LNCAP (cell line): Measurements from ENCODE around the gene FARS2.

Experiments used
- CTCF ChIP-seq: fragments of 450-650 bp; IDR thresholded peaks from 2 replicates; pipeline ENCODE4 v1.5.1; 2017; ENCODE audit warnings: mild to moderate bottlenecking

The FARS2 gene

GRCh38 chr6:5630636-5631035 is 369.3 kb downstream of the FARS2 start:
- no peak for TF ChIP-seq CTCF

GRCh38 chr6:5632348-5632935 is 371.1 kb downstream of the FARS2 start:
- TF ChIP-seq CTCF = no peak

GRCh38 chr6:5634525-5634924 is 373.2 kb downstream of the FARS2 start:
- no peak for TF ChIP-seq CTCF

GRCh38 chr6:5636210-5637030 is 375.1 kb downstream of the FARS2 start:
- TF ChIP-seq CTCF = no peak

- no peak for TF ChIP-seq CTCF
Observed at GRCh38 chr6:5637714-5638113, 376.4 kb downstream of the FARS2 start.

- TF ChIP-seq CTCF = no peak
Observed at GRCh38 chr6:5638666-5639065, 377.4 kb downstream of the FARS2 start.

GRCh38 chr6:5639193-5639592 is 377.9 kb downstream of the FARS2 start:
- TF ChIP-seq CTCF = no peak
